HUES64 (cell line): ENCODE data around the gene PIAS4.
A peak's percentile ranks its signal among the peaks of the same experiment; 100 is the strongest.

Source experiments
- H3K27ac ChIP-seq: 2 replicates; pipeline ENCODE4 v1.7.0; 2013; ENCODE audit warnings: low read depth, low read length, inconsistent platforms
- H3K27me3 ChIP-seq: 2 replicates; pipeline ENCODE4 v1.6.1; 2013; ENCODE audit warnings: mild to moderate bottlenecking, low read length; ENCODE audit not compliant: insufficient read depth
- H3K36me3 ChIP-seq: 2 replicates; pipeline ENCODE4 v1.6.1; 2013; ENCODE audit warnings: mild to moderate bottlenecking, low read length; ENCODE audit not compliant: insufficient read depth
- H3K4me1 ChIP-seq: 2 replicates; pipeline ENCODE4 v1.6.1; 2013; ENCODE audit warnings: mild to moderate bottlenecking, low read length, moderate library complexity; ENCODE audit not compliant: insufficient read depth
- H3K4me3 ChIP-seq: 2 replicates; pipeline ENCODE4 v1.5.1; 2013; ENCODE audit warnings: mild to moderate bottlenecking, low read length, moderate library complexity
- H3K9ac ChIP-seq: 2 replicates; pipeline ENCODE4 v1.6.1; 2013; ENCODE audit warnings: mild to moderate bottlenecking, low read depth, low read length
- H3K9me3 ChIP-seq: 2 replicates; pipeline ENCODE4 v1.6.1; 2013; ENCODE audit warnings: low read depth, low read length; ENCODE audit not compliant: insufficient read depth
- WGBS: fragments of 150-250, 120-280 bp; methylation state at CpG from one replicate; pipeline ENCODE4 v1.1.7; 2013; ENCODE audit warnings: missing lambda C conversion rate; 5-methylcytosine and 5-hydroxymethylcytosine counted together

The PIAS4 gene

GRCh38 chr19:4059891-4060620 is 52.5 kb downstream of the PIAS4 start:
- Histone ChIP-seq H3K4me3 (no peak overlapping the region), H3K4me1 (0 out of 2 replicates have a peak, but pooled peaks cover 6% of the 10 kb centered on the region), H3K36me3 (peaks cover 10% of the 10 kb centered on the region), H3K27ac (0 out of 2 replicates have a peak overlapping the region, but pooled peaks have one; percentile 49), H3K9ac (no peak overlapping the region), H3K9me3 (no peaks in the 10 kb centered on the region), H3K27me3 (no peaks in the 10 kb centered on the region)
- WGBS = 85% methylated on average over 42 of the region's 42 CpGs

DNA sequence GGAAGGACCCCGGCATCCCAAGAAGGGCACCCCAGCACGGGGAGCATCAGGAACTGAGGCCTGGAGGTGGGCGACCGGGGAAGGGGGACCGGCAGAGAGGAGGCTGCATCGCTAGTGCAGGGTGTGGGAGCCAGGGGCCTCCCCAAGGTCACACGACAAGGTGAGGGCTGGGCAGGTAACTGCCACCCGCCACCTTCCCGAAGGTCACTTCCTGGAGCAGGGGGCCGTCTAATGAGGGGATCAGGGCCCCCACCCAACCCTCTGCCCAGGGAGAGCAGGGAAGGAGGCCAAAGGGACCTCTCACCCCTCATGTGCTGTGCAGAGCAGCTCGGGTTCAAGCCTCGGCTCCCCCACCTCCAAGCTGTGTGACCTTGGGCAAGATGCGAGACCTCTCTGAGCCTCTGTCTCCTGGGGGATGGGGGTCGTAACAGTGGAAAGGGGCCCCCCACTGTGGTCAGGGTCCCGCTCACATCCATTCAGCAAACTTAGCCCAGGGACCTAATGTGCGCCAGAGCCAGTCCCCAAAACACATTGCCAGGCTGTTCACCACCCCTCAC is 53.2 kb downstream of the PIAS4 start:
- Histone ChIP-seq H3K4me3 (no peak overlapping the region), H3K4me1 (0 out of 2 replicates have a peak, but pooled peaks cover 6% of the 10 kb centered on the region), H3K9me3 (no peaks in the 10 kb centered on the region), H3K27ac (peak overlapping the region; percentile 49; the same call in 1 of the 2 replicates), H3K27me3 (no peaks in the 10 kb centered on the region), H3K36me3 (peaks cover 8% of the 10 kb centered on the region; the same call in 1 of the 2 replicates), H3K9ac (0 out of 2 replicates have a peak overlapping the region, but pooled peaks have one; percentile 3)
- WGBS = 94% methylated on average over 16 of the region's 16 CpGs

DNA sequence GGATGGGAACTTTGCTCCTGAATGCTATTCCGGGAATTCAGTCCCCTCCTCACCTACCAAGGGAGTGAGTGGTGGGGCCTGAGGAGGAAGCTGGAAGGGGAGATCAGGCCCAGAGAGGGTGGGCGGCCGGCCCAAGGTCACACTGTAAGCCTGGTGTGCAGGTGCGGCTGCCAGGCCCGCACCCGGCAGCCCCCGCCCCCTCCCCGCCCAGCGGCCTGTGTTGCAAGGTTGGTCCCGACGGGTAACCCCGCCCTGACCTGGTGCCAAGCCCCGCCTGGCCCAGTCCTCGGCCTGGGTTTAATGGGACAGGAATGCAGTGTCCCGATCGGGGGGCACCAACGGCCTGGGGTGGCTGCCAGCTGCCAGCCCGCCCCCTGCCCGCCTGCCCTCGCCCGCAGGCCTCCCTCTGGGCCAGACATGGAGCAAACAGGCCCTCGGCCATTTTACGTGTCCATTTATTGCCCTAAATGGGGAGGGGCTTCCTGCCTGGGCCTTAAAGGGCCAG is 53.7 kb downstream of the PIAS4 start:
- peak overlapping the region; percentile 46; the same call in 1 of the 2 replicates for H3K27ac ChIP-seq
- no peak overlapping the region for H3K4me3 ChIP-seq
- no peaks in the 10 kb centered on the region for H3K9me3 ChIP-seq
- H3K36me3 ChIP-seq = peaks cover 8% of the 10 kb centered on the region; the same call in 1 of the 2 replicates
- no peaks in the 10 kb centered on the region for H3K27me3 ChIP-seq
- 0 out of 2 replicates have a peak, but pooled peaks cover 6% of the 10 kb centered on the region for H3K4me1 ChIP-seq
- WGBS = 74% methylated on average over 22 of the region's 23 CpGs
- H3K9ac ChIP-seq = peak overlapping the region; percentile 7; the same call in 1 of the 2 replicates

DNA sequence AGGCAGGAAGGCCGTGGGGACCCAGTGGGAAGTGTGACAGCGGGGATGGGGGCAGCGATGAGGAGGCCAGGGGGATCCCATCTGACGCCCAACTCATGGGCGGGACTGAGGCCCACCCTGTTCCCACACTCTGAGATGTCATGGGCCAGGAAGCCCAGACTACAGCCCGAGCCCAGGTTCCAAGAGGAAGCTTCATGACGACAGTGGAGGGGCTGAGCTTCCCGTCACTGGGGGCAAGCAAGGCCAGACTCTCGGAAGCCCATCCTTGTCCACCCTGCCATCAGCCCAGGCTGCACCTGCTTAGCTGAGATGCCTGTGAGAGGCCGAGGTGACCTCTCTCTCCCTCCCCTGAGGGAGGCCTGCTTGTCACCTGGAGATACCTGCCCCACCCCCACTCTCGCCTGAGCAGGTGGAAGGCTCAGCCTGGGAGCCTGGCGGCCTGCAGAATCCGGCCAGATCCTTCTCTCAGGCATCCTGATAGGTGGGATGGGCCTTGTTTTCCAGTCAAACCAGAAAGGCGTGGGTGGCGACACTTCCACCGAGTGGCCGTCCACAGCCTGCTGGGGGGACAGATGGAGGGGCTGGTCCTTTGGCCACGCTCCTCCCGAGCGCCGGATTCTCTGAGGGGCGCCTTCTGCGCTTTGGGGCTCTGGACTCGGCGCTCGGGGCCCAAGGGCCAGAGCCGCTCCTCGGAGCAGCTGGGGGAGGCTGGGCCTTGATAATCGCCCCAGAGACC is 54.3 kb downstream of the PIAS4 start:
- Histone ChIP-seq H3K27me3 (no peaks in the 10 kb centered on the region), H3K27ac (no peak overlapping the region), H3K9me3 (no peaks in the 10 kb centered on the region), H3K4me3 (no peak overlapping the region), H3K36me3 (peaks cover 8% of the 10 kb centered on the region; the same call in 1 of the 2 replicates), H3K4me1 (0 out of 2 replicates have a peak, but pooled peaks cover 6% of the 10 kb centered on the region), H3K9ac (0 out of 2 replicates have a peak overlapping the region, but pooled peaks have one; percentile 7)
- 88% methylated on average over 29 of the region's 29 CpGs for WGBS

DNA sequence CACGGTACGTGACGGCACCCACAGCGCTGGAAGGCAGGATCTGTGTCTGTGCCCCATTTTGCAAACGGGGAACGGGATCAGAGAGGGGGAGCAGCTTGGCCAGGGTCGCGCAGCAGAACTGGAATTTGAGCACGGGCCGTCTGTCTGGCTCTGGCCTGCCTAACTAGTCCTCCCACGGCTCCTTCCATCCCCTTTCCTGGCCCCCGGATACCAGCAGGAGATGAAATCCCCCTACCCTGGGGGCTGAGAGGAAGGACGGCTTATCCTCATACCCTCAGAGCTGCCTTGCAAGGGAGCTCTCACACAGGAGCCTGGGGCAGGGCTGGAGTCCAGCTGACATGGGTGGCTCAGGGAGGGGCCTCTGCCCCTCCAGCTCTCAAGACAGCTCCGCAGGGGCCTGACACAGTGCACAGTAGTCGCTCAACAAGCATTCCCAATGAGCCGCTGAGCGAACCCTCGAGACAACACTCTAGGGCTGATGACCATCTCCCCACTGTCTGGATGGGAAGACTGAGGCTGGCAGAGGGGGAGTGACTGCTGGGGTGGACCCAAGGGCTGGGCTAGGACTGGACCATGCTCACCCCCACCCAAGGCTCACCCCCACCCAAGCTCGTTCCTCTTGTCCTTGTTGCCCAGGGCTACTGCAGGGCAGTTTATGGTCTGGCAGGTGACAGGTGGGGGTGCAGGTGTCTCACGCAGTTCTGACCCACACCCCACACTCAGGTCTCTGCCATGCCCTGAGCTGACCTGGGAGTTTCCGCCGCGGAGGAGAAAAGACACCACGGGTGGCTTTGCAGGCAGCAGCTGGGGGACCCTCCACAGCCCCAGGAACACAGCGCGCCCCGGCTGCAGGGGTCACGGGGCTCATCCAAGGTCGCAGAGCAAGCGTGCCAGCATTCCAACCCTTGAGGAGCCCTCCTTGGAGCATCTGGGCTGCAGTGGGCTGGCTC is 55.2 kb downstream of the PIAS4 start:
- 0 out of 2 replicates have a peak, but pooled peaks cover 6% of the 10 kb centered on the region for H3K4me1 ChIP-seq
- H3K9me3 ChIP-seq = no peaks in the 10 kb centered on the region
- H3K9ac ChIP-seq = no peak overlapping the region
- peaks cover 8% of the 10 kb centered on the region; the same call in 1 of the 2 replicates for H3K36me3 ChIP-seq
- H3K4me3 ChIP-seq = no peak overlapping the region
- peaks cover 6% of the 10 kb centered on the region for H3K27me3 ChIP-seq
- WGBS = 91% methylated on average over 30 of the region's 30 CpGs
- no peak overlapping the region for H3K27ac ChIP-seq

GRCh38 chr19:4063369-4064148 is 56.0 kb downstream of the PIAS4 start:
- H3K4me1 ChIP-seq = 0 out of 2 replicates have a peak, but pooled peaks cover 6% of the 10 kb centered on the region
- no peak overlapping the region for H3K9ac ChIP-seq
- no peaks in the 10 kb centered on the region for H3K9me3 ChIP-seq
- peak overlapping the region; percentile 77 for H3K4me3 ChIP-seq
- H3K27ac ChIP-seq = peak overlapping the region; percentile 75; the same call in 1 of the 2 replicates
- WGBS = 47% methylated on average over 31 of the region's 31 CpGs
- peaks cover 8% of the 10 kb centered on the region; the same call in 1 of the 2 replicates for H3K36me3 ChIP-seq
- H3K27me3 ChIP-seq = peaks cover 14% of the 10 kb centered on the region

- 0 out of 2 replicates have a peak, but pooled peaks cover 6% of the 10 kb centered on the region for H3K4me1 ChIP-seq
- H3K27ac ChIP-seq = peak overlapping the region; percentile 75; the same call in 1 of the 2 replicates
- peak overlapping the region; percentile 77 for H3K4me3 ChIP-seq
- H3K9ac ChIP-seq = peak overlapping the region; percentile 78
- peaks cover 20% of the 10 kb centered on the region for H3K27me3 ChIP-seq
- H3K9me3 ChIP-seq = no peaks in the 10 kb centered on the region
- H3K36me3 ChIP-seq = peaks cover 8% of the 10 kb centered on the region; the same call in 1 of the 2 replicates
- WGBS = 2% methylated on average over 24 of the region's 24 CpGs
These were observed 56.6 kb downstream of the PIAS4 start for GRCh38 chr19:4064149-4064495.

DNA sequence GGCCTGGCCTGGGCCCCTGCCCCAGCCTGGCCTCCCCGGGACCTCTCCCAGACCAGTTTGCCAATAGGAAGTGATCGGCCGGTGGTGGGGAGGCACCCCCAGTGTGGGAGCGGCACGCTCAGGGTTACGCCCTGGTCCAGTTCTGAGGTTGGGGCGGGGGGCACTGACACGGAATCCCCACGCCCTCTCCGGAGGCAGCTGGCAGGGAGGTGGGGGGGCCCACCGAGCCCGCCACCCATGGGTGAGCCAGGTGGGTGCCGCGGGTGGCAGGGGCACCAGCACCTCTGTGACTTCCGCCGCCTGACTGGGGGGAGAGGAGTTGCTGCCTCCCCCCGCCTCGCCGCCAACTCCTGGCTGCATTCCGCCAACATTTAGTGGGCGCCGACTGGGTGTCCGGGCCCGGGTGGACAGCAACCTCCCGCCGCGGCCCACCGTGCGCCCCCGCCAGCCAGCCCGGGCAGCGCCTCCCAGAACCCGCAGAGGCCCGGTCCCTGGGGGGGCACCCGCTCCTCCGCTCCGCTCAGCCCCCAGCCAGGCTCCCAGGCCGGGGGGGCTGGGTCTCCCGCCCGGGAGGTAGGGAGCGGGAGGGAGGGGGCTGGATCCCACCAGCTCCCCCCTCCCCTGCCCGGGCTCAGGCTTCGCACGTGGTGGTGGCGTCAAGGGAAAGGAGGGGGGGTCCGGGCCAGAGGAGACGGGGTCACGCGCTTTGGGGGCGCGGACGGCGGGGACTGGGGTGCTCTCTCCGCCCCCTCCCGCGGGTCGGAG is 57.1 kb downstream of the PIAS4 start:
- Histone ChIP-seq H3K27ac (peak overlapping the region; percentile 75; the same call in 1 of the 2 replicates), H3K4me3 (peak overlapping the region; percentile 77), H3K27me3 (peaks cover 25% of the 10 kb centered on the region), H3K36me3 (peaks cover 8% of the 10 kb centered on the region; the same call in 1 of the 2 replicates), H3K9ac (peak overlapping the region; percentile 78), H3K4me1 (0 out of 2 replicates have a peak, but pooled peaks cover 4% of the 10 kb centered on the region), H3K9me3 (no peaks in the 10 kb centered on the region)
- under 1% methylated on average over 48 of the region's 57 CpGs for WGBS
